BJ (cell line): Measurements from ENCODE around the gene PHLDA3. TPM values are rescaled to one million over a fixed set of nuclear protein-coding genes. Genes with fewer than 3 reads are reported as not detected.
A peak's percentile ranks its signal among the peaks of the same experiment; 100 is the strongest.

Experiments
- CTCF ChIA-PET: fragments of 350-600 bp; formaldehyde crosslinking; extraction: SDS; loops from one replicate; lab custom pipeline; 2021; ENCODE audit warnings: antibody characterized with exemption, inconsistent platforms; lab: Yijun Ruan, JAX
- POLR2A ChIA-PET: fragments of 300-600 bp; sonication (Branson Sonifier 250); formaldehyde crosslinking; extraction: SDS; loops from one replicate; lab custom pipeline; 2021; ENCODE audit warnings: antibody characterized with exemption; lab: Charles Lee
- DNase-seq: peaks from one replicate; pipeline ENCODE4 v3.0.0-alpha.2; 2011; ENCODE audit warnings: low read depth
- H3K27me3 ChIP-seq: 2 replicates; pipeline ENCODE4 v1.6.0; 2011; ENCODE audit warnings: low read length; ENCODE audit not compliant: control insufficient read depth, insufficient read depth
- H3K36me3 ChIP-seq: 2 replicates; pipeline ENCODE4 v1.5.1; 2011; ENCODE audit warnings: low read length; ENCODE audit not compliant: control insufficient read depth, insufficient read depth
- H3K4me3 ChIP-seq: 2 replicates; pipeline ENCODE4 v1.5.1; 2011; ENCODE audit warnings: low read depth, mild to moderate bottlenecking, control low read depth, low read length
- polyA plus RNA-seq: library from polyadenylated mRNA; depleted of rRNA; stranded (reverse); fragments of >200 nt; gene quantifications from 2 replicates; pipeline ENCODE4 v1.2.3, GENCODE V29; 2011
- TF ChIP-seq, protein P1 (sequence below): IDR thresholded peaks from 2 replicates; pipeline ENCODE4 v1.5.1; 2011; ENCODE audit warnings: low read depth, mild to moderate bottlenecking, control low read depth, inconsistent platforms, low read length, moderate library complexity; ENCODE audit not compliant: insufficient read depth

Gene PHLDA3
- polyA plus RNA-seq, 1 experiment, result 130 TPM

DNA sequence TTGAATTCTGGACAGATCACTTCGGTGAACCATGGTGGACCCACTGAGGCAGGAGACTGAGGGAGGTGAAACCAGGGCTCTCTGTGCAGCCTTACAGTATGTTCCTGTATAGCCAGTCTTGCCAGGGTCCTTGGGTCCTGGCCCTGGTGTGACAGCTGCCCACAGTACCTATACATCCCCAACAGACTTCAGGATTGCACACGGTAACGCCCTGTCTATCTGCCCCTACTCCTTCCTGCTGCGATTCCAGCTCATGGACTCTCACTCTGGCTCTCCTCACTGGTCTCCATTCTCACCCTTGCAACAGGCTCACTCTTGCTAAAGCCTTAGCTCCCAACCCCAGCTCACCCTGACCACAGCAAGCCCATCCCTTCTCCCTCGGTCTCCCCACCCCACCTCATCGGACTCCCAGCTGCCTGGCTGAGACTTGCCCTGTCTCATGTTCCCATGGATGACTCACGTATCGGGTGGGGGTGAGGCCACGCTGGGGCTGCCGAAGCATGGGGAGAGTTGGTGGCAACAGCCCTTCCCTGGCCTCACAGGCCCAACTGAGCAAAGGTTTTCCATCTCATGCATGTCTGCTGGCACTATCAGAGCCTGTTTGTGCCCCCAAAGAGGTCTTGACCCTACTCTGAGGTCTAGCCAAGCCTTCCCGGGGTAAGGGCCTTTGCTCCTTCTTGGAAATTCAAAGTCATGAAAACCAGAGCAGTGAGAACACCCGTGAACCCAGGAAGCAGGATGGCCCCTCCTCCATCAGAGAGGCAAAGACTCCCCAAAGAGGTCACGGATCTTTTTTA is 7.1 kb downstream of the PHLDA3 start:
- Histone ChIP-seq H3K27me3 (no peaks in the 10 kb centered on the region), H3K4me3 (no peak overlapping the region), H3K36me3 (peaks cover 14% of the 10 kb centered on the region)
- POLR2A ChIA-PET, result interaction anchor here (0.5 to 2.2 kb wide), 4 partner anchors 29 to 44 kb away, joined by 3 to 8 read pairs (median 6); no protein-coding TSS in a partner anchor
- TF ChIP-seq, protein P1, sequence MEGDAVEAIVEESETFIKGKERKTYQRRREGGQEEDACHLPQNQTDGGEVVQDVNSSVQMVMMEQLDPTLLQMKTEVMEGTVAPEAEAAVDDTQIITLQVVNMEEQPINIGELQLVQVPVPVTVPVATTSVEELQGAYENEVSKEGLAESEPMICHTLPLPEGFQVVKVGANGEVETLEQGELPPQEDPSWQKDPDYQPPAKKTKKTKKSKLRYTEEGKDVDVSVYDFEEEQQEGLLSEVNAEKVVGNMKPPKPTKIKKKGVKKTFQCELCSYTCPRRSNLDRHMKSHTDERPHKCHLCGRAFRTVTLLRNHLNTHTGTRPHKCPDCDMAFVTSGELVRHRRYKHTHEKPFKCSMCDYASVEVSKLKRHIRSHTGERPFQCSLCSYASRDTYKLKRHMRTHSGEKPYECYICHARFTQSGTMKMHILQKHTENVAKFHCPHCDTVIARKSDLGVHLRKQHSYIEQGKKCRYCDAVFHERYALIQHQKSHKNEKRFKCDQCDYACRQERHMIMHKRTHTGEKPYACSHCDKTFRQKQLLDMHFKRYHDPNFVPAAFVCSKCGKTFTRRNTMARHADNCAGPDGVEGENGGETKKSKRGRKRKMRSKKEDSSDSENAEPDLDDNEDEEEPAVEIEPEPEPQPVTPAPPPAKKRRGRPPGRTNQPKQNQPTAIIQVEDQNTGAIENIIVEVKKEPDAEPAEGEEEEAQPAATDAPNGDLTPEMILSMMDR, result no peak
- CTCF ChIA-PET, result interaction anchor here (0.9 to 9.1 kb wide), 8 partner anchors 8 to 208 kb away, joined by 3 to 73 read pairs (median 12); partner anchors contain the start of gene PHLDA3
- peak; percentile 92 for DNase-seq

- Histone ChIP-seq H3K36me3 (peaks cover 14% of the 10 kb centered on the region), H3K4me3 (no peak overlapping the region), H3K27me3 (no peaks in the 10 kb centered on the region)
- peak; percentile 93 for DNase-seq
- POLR2A ChIA-PET, result interaction anchor here (0.5 to 2.2 kb wide), 3 partner anchors 30 to 45 kb away, joined by 3 to 6 read pairs (median 5); no protein-coding TSS in a partner anchor
- TF ChIP-seq, protein P1, result no peak
- CTCF ChIA-PET, result interaction anchor here (0.9 to 9.1 kb wide), 8 partner anchors 8 to 207 kb away, joined by 3 to 73 read pairs (median 12); partner anchors contain the start of gene PHLDA3
Observed at GRCh38 chr1:201460814-201461644, 8.0 kb downstream of the PHLDA3 start.

- DNase-seq, result no peak
- Histone ChIP-seq H3K27me3 (no peaks in the 10 kb centered on the region), H3K36me3 (peaks cover 4% of the 10 kb centered on the region), H3K4me3 (no peak overlapping the region)
- CTCF ChIA-PET, result interaction anchor here (0.9 to 9.1 kb wide), 4 partner anchors 11 to 54 kb away, joined by 3 to 73 read pairs (median 11); no protein-coding TSS in a partner anchor
- TF ChIP-seq, protein P1, result no peak
- POLR2A ChIA-PET, result no interaction called here
Observed at GRCh38 chr1:201459775-201460174, 9.2 kb downstream of the PHLDA3 start.

DNA sequence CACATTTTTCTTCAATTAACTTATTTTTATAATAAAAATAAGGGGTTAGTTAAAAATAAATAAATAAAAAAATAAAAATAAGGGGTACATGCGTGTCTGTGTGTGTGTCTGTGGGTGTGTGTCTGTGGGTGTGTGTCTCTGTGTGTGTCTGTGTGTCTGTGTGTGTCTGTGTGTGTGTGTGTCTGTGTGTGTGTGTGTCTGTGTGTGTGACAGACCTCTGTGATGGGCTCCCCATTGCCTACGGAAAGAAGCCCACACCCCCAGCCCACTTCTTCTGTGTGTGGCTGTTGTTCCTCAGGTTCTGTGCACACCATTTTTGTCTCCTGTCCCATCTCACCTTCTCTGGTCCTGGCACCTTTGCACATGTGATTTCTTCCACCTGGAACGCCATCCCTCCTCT is 9.9 kb downstream of the PHLDA3 start:
- POLR2A ChIA-PET, result no interaction called here
- TF ChIP-seq, protein P1, result no peak
- Histone ChIP-seq H3K36me3 (no peaks in the 10 kb centered on the region), H3K27me3 (no peaks in the 10 kb centered on the region), H3K4me3 (no peak overlapping the region)
- no peak for DNase-seq
- CTCF ChIA-PET, result interaction anchor here (1.4 to 9.1 kb wide), 3 partner anchors 10 to 111 kb away, joined by 3 to 73 read pairs (median 5); no protein-coding TSS in a partner anchor
